A673 (cell line): ENCODE data around the gene UPK1B. TPM values are rescaled to one million over a fixed set of nuclear protein-coding genes. Genes with fewer than 3 reads are reported as not detected.

Experiments
- BruUV-seq: library from RNA; stranded (reverse); fragments of 400-500 nt; replicated peaks from 2 replicates; lab custom pipeline; 2021; lab: Mats Ljungman, UMichigan
- CTCF ChIA-PET: fragments of 300-600 bp; sonication (Branson Sonifier 250); formaldehyde crosslinking; loops from one replicate; lab custom pipeline; 2022; ENCODE audit warnings: antibody characterized with exemption; lab: Charles Lee
- POLR2A ChIA-PET: fragments of 300-600 bp; sonication (Branson Sonifier 250); formaldehyde crosslinking; loops from one replicate; lab custom pipeline; 2022; ENCODE audit warnings: antibody characterized with exemption; ENCODE audit not compliant: low non-redundant PET; lab: Charles Lee
- DNase-seq: peaks from one replicate; pipeline ENCODE4 v3.0.0-alpha.2; 2015; ENCODE audit warnings: low spot score
- H3K27ac ChIP-seq: fragments of 200-600 bp; sonication (generic); 2 replicates; pipeline ENCODE4 v1.5.1; 2016; ENCODE audit warnings: mixed run types, low read depth, mild to moderate bottlenecking, mixed read lengths, antibody characterized with exemption, low read length; ENCODE audit not compliant: poor library complexity, severe bottlenecking
- H3K27me3 ChIP-seq: fragments of 200-600 bp; sonication (generic); replicated peaks from 2 replicates; pipeline ENCODE4 v1.6.1; 2017; ENCODE audit warnings: mixed run types, low read depth, mild to moderate bottlenecking, mixed read lengths, antibody characterized with exemption, low read length; ENCODE audit not compliant: insufficient read depth, poor library complexity
- H3K36me3 ChIP-seq: fragments of 200-600 bp; sonication (generic); 2 replicates; pipeline ENCODE4 v1.6.1; 2016; ENCODE audit warnings: mixed run types, mild to moderate bottlenecking, mixed read lengths, antibody characterized with exemption, low read length; ENCODE audit not compliant: insufficient read depth, poor library complexity, severe bottlenecking
- H3K4me1 ChIP-seq: fragments of 200-600 bp; sonication (generic); 2 replicates; pipeline ENCODE4 v1.6.1; 2017; ENCODE audit warnings: mixed run types, mild to moderate bottlenecking, mixed read lengths, antibody characterized with exemption, low read length; ENCODE audit not compliant: insufficient read depth, poor library complexity, severe bottlenecking
- H3K4me3 ChIP-seq: fragments of 200-600 bp; sonication (generic); 2 replicates; pipeline ENCODE4 v1.5.1; 2016; ENCODE audit warnings: low read depth, mixed run types, mild to moderate bottlenecking, mixed read lengths, low read length; ENCODE audit not compliant: poor library complexity, severe bottlenecking
- H3K9me3 ChIP-seq: fragments of 200-600 bp; sonication (generic); 2 replicates; pipeline ENCODE4 v1.6.1; 2016; ENCODE audit warnings: mixed run types, low read depth, mild to moderate bottlenecking, mixed read lengths, antibody characterized with exemption, low read length; ENCODE audit not compliant: poor library complexity, severe bottlenecking
- CTCF ChIP-seq: fragments of 300-800, 200-600 bp; sonication (generic); conservative IDR thresholded peaks from 2 replicates; pipeline ENCODE4 v1.5.1; 2017; ENCODE audit warnings: low read depth, mild to moderate bottlenecking, antibody characterized with exemption, low read length, moderate library complexity, mixed read lengths
- EZH2 ChIP-seq: fragments of 200-600 bp; sonication (generic); IDR thresholded peaks from 2 replicates; pipeline ENCODE4 v1.6.1; 2017; ENCODE audit warnings: borderline replicate concordance, low read depth, mild to moderate bottlenecking, mixed read lengths, antibody characterized with exemption, low read length; ENCODE audit not compliant: poor library complexity, severe bottlenecking
- intact Hi-C: fragments of 100-400 bp; cut with micrococcal nuclease; formaldehyde crosslinking; loops from one replicate; pipeline ENCODE4 v1.10.0; 2022; ENCODE audit not compliant: unreplicated experiment
- total RNA-seq: library from RNA; stranded (reverse); gene quantifications from 2 replicates; pipeline ENCODE4 v1.2.3, GENCODE V29; 2021

Gene UPK1B
- total RNA-seq, 1 experiment from 2014 or later: not detected

DNA sequence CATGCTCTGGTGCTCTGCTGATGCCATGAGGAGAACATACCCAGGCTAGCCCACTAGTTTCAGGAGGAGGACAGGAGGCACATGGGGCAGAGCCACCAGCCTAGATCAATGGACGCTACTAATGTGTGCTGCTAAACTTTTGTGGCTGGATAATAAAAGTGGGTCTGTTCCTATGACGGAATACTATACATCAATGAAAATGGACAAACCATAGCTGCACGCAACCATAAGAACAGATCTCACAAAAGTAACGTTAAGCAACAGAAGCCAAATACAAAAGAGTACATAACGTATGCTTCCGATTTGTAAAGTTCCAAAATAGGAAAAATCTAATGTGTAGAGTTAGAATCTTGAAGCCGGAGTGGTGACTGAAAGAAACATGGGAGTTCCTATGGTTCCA lies 55.8 kb downstream of the UPK1B start:
- Histone ChIP-seq H3K9me3 (no peaks in the 10 kb centered on the region), H3K27me3 (no peaks in the 10 kb centered on the region), H3K27ac (no peak overlapping the region), H3K4me3 (no peak overlapping the region), H3K36me3 (peaks cover 7% of the 10 kb centered on the region), H3K4me1 (no peaks in the 10 kb centered on the region)
- BruUV-seq: no TSS peak
- CTCF ChIA-PET: no interaction called here
- intact Hi-C loops: no loop called here
- DNase-seq: no peak
- TF ChIP-seq CTCF: no peak
- POLR2A ChIA-PET: interaction anchor here (0.7 kb wide), 1 partner anchor 12 kb away, joined by 3 read pairs; no protein-coding TSS in a partner anchor

DNA sequence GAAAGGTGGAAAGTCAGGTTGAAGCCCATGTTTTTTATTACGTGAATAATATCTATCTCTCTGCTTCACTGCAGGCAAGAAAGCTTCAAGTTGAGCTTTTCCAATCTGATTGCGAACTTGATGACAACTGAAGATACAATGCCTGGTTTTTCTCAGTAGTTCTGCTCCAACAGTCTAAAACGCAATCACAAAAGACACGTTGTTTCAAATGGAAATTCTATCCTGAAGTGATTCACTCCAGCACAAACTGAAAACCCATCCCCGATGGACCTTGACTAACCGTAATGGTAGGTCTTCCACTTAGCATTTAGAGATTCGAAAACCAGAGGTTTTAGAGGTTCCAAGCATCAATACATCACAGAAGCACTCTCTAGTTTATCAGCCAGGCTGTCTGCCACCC lies 56.7 kb downstream of the UPK1B start:
- H3K9me3 ChIP-seq: no peaks in the 10 kb centered on the region
- POLR2A ChIA-PET: no interaction called here

GRCh38 chr3:119230745-119231144 lies 57.3 kb downstream of the UPK1B start:
- DNase-seq: no peak
- Histone ChIP-seq H3K4me3 (no peak overlapping the region), H3K36me3 (peaks cover 7% of the 10 kb centered on the region), H3K27ac (no peak overlapping the region), H3K27me3 (no peaks in the 10 kb centered on the region), H3K9me3 (no peaks in the 10 kb centered on the region), H3K4me1 (no peaks in the 10 kb centered on the region)
- CTCF ChIA-PET: no interaction called here
- BruUV-seq: no TSS peak
- POLR2A ChIA-PET: no interaction called here
- intact Hi-C loops: no loop called here
- no peak for TF ChIP-seq CTCF
- TF ChIP-seq EZH2: no peak

More for the DNA sequence above, 56.7 kb downstream of the UPK1B start:
- Histone ChIP-seq H3K4me1 (no peaks in the 10 kb centered on the region), H3K36me3 (peaks cover 7% of the 10 kb centered on the region), H3K27ac (no peak overlapping the region), H3K27me3 (no peaks in the 10 kb centered on the region), H3K4me3 (no peak overlapping the region)
- TF ChIP-seq CTCF: no peak
- no peak for TF ChIP-seq EZH2
- no peak for DNase-seq
- no TSS peak for BruUV-seq
- CTCF ChIA-PET: no interaction called here
- intact Hi-C loops: no loop called here
